Left lung (tissue), 10 donors: Measurements from ENCODE around the gene FAM151A. TPM values are rescaled to one million over a fixed set of nuclear protein-coding genes. Genes with fewer than 3 reads are reported as not detected.

Experiments used
- ATAC-seq: fragments of 200-7000 bp; cut with Tn5 transposase; one replicate; pipeline ENCODE4 v1.9.1; 2020; ENCODE audit warnings: moderate library complexity
- DNase-seq, 4 donors: peaks; one replicate each; pipeline ENCODE4 v3.0.0-alpha.2; 2013 to 2020
- H3K27ac ChIP-seq, 2 donors: fragments of 200-600 bp; sonication (generic) in 1 of 2; one replicate each; pipeline versions ENCODE4 v1.5.0 to v1.8.0; 2020 to 2021
- H3K27me3 ChIP-seq, 2 donors: fragments of 200-600 bp; sonication (generic) in 1 of 2; one replicate each; pipeline versions ENCODE4 v1.5.0 to v1.8.0; 2020 to 2021
- H3K36me3 ChIP-seq, 2 donors: fragments of 200-600 bp; sonication (generic) in 1 of 2; one replicate each; pipeline versions ENCODE4 v1.5.0 to v1.8.0; 2020 to 2021
- H3K4me1 ChIP-seq, 2 donors: fragments of 200-600 bp; one replicate each; pipeline ENCODE4 v1.8.0; 2021
- H3K4me3 ChIP-seq, 2 donors: fragments of 200-600 bp; sonication (generic) in 1 of 2; one replicate each; pipeline versions ENCODE4 v1.5.0 to v1.8.0; 2020 to 2021; ENCODE audit warnings: mild to moderate bottlenecking in 1 of 2
- H3K9me3 ChIP-seq, 2 donors: fragments of 200-600 bp; sonication (generic) in 1 of 2; one replicate each; pipeline versions ENCODE4 v1.5.0 to v1.8.0; 2020 to 2021
- CTCF ChIP-seq, 2 donors: fragments of 200-600 bp; sonication (generic) in 1 of 2; IDR thresholded peaks; one replicate each; pipeline versions ENCODE4 v1.5.0 to v1.8.0; 2021; ENCODE audit warnings: antibody characterized with exemption in 2 of 2
- intact Hi-C, 2 donors: fragments of 100-400 bp; cut with DNase I; formaldehyde crosslinking; loops; one replicate each; pipeline versions ENCODE4 v1.11.2 to v1.14.2; 2022
- polyA plus RNA-seq, 6 donors: library from polyadenylated mRNA; unstranded; fragments of 120-200 nt; gene quantifications; one replicate each; pipeline ENCODE4 v1.2.1, GENCODE V29; 2013; ENCODE audit not compliant: insufficient read length in 6 of 6
- total RNA-seq, 2 donors: library from RNA; stranded (reverse); fragmentation: NEBNext Ultra II Directional; extraction: Animal tissue kit (Norgen Biotek cat#: 25700); gene quantifications; one replicate each; pipeline ENCODE4 v1.2.1, GENCODE V29; 2021
- donor health status: DM: no; HTN: yes; CAD: no.
- donor health status: DM: no; HTN: no; CAD: no.

Gene FAM151A
- total and polyA plus RNA-seq, 8 donors: 0.44 to 1.4 (median 0.67) TPM; not detected in 2

GRCh38 chr1:54569339-54569738 lies 54.0 kb downstream of the FAM151A start:
- no peak for TF ChIP-seq CTCF (IDR thresholded peaks at IDR 0.05)
- intact Hi-C loops: no loop called here
- Histone ChIP-seq H3K27ac (no peak overlapping the region), H3K4me3 (no peak overlapping the region), H3K36me3 (no peaks in the 10 kb centered on the region), H3K27me3 (no peaks in the 10 kb centered on the region), H3K9me3 (no peaks in the 10 kb centered on the region), H3K4me1 (peaks cover 0 to 31% of the 10 kb centered on the region in 2 donors)
- ATAC-seq (no peak), DNase-seq (peak in 1 of 4 donors; percentile 39)

DNA sequence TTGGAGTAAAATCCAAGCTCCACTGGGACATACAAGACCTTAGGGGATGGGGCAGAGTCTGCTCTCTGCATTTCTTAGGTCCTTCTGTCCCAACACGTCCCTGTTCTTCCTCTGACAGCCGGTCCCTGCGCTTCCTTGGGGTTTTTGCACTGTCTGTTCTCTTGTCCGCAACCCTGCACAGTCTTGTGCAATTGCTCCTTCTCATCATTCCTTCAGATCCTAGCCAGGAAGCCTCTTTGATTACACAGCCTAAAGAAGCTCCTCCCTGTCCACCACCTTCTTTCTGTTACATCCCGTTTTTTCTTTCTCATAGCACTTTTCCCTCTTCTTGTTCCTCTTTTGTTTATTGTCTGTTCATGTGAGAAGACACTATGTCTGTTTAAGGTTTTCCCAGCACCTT lies 55.4 kb downstream of the FAM151A start:
- H3K27me3 ChIP-seq: no peaks in the 10 kb centered on the region
- no peaks in the 10 kb centered on the region for H3K36me3 ChIP-seq
- no peak for TF ChIP-seq CTCF (IDR thresholded peaks at IDR 0.05)
- no peak overlapping the region for H3K4me3 ChIP-seq
- H3K4me1 ChIP-seq: peaks cover 0 to 34% of the 10 kb centered on the region in 2 donors
- H3K27ac ChIP-seq: no peak overlapping the region
- DNase-seq: no peak
- intact Hi-C loops: no loop called here
- no peaks in the 10 kb centered on the region for H3K9me3 ChIP-seq
- peak; percentile 13 for ATAC-seq

DNA sequence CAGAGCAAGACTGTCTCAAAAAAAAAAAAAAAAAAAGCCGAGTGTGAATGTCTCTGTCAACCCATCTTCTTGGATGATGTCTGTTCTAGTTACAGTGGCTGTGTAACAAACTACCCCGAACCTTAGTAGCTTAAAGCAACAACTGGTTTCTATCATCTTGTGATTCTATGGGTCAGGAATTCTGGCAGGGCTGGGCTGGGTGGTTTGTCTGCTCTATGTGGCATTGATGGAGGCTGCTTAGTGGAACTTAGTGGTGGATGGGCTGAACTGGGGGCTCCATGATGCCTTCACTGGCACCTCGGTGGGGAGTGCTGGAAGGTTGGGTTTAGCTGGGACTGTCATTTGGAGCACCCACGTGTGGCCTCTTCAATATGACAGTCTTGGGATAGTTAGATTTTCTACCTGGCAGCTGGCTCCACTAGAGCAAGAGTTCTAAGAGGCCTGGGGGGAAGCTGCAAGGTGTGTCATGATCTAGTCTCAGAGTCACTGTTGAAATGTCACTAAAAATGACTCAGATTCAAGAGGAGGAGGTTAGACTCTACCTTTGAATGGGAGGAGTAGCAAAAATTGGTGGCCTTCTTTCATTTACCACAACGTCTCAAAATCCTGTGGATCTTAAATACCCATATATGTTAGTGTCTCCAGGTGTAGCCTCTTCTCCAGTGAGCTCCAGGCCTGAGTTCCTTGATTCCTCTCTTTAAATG lies 56.7 kb downstream of the FAM151A start:
- Histone ChIP-seq H3K9me3 (no peaks in the 10 kb centered on the region), H3K36me3 (no peaks in the 10 kb centered on the region), H3K27me3 (no peaks in the 10 kb centered on the region), H3K4me3 (no peak overlapping the region), H3K4me1 (peaks cover 0 to 23% of the 10 kb centered on the region in 2 donors), H3K27ac (no peak overlapping the region)
- TF ChIP-seq CTCF (IDR thresholded peaks at IDR 0.05): no peak
- DNase-seq: no peak
- no peak for ATAC-seq
- intact Hi-C loops: no loop called here

DNA sequence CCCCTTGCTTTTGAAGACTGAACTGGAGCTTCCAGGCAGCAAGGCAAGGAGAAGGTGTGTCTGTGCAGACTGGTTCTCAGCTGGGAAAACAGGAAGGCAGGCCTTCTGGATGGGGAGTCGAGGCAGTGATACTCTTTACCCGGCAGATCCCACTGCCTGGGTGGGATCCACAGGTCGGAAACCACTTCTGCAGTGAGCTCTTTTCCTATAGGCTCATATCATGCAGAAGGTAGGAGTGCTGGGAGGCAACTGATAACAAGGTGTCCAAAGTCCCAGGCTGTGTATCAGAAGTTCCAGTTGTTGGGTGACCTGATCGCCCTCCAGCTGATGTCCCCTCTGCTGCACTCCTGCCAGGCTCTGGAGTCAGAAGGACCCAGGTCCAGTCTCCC lies 58.2 kb downstream of the FAM151A start:
- Histone ChIP-seq H3K36me3 (no peaks in the 10 kb centered on the region), H3K27me3 (no peaks in the 10 kb centered on the region), H3K4me3 (no peak overlapping the region), H3K9me3 (no peaks in the 10 kb centered on the region), H3K27ac (no peak overlapping the region), H3K4me1 (peaks cover 0 to 15% of the 10 kb centered on the region in 2 donors)
- DNase-seq (no peak), ATAC-seq (no peak)
- intact Hi-C loops: no loop called here
- no peak for TF ChIP-seq CTCF (IDR thresholded peaks at IDR 0.05)

DNA sequence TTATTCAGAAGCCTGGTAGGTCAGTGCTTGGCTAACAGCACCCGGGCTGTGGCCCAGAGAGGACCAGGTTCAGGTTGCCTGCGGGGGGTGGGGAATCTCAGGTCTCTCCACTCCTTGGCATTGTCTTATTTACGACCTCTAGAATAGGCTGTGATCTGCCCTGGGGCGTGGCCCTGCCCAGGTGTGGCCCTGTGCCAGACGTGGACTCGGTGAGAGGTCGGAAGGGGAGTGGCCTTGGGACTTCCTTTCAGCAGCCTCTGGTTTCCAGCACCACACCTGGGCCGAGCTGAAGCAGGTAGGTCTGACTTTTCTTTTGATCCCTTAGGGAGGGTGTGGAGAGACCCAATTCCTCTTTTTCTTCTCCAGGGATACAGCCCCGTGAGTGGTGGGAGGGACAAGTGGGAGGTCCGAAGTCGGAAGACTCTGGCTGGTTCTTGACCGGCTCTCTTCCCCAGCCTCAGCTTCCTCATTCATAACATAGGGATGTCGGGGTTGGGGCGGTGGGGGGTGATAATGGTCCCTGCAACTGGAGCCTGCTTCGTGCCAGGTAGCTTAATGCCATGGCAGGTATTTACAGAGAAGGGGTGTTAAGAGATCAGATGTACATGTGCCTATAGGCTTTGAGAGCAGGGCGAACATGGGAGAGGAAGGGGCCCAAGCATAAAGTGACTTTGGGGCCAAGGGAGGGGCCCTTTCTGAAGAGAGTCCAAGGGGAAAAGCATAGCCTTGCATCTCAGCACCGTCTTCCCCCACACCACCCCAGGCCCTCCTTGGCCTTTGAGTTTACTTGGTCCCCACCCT lies 58.8 kb downstream of the FAM151A start:
- H3K9me3 ChIP-seq: no peaks in the 10 kb centered on the region
- TF ChIP-seq CTCF (IDR thresholded peaks at IDR 0.05): no peak
- peak overlapping the region in 1 of 2 donors; percentile 18 for H3K4me3 ChIP-seq
- no peak overlapping the region for H3K27ac ChIP-seq
- peaks cover 0 to 15% of the 10 kb centered on the region in 2 donors for H3K4me1 ChIP-seq
- no peaks in the 10 kb centered on the region for H3K27me3 ChIP-seq
- intact Hi-C loops: no loop called here
- DNase-seq (peak in 3 of 4 donors; percentile 63 to 87 (median 75)), ATAC-seq (peak; percentile 98)
- no peaks in the 10 kb centered on the region for H3K36me3 ChIP-seq
